C1 segment of cervical spinal cord (tissue), 14 donors: Measurements from ENCODE around the gene UNC5CL.

Source experiments
- DNase-seq, 14 donors: peaks; one replicate each; lab custom pipeline; 2025; lab: John Stamatoyannopoulos, UW

UNC5CL gene

DNA sequence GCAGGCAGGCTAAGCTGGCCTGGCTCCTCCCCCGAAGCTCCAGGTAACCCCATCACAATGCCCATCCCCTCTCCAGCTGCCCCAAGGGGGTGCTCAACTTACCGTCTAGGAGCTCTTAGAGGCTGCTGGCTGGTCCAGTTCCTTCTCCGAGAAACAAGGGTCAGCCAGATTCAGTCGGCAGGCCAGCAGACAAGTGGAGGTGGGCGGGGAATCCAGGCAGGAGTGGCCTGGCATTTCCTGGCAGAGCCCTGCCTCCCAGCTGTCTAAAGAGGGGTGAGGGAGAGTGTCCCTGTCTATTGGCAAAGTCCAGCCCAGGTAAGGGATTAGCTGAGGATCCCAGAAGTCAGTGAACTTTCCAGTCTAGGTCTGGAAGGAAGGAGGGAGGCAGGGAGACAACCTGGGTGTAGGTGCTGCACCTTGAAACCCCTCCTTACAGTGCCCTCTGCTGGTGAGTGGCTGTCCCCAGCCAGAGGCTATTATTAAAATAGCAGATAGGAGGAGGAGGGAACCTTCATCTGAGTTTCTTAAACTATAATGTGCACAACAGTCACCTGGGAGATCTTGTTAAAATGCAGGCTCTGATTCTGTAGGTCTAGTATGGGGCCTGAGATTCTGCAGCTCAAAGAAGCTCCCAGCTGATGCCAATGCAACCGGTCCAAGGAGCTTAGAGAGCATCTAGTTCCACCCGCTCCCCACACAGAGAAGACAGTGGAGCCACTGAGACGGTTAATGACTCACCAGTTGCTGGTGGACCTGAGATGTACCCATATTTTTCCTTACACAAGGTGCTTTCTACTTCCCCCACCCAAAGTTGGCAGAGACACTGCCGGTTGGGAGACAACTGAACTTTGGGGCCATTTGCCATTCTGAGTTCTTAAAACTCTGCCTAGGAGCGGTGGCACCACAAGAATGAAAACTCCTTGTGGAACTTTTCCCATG is at the start of gene UNC5CL:
UNC5CL (minus strand) TSS at position 162 of the 939 bp plus-strand sequence. CDS start 4,147 bp downstream, outside the sequence.
- DNase-seq, result no peak

DNA sequence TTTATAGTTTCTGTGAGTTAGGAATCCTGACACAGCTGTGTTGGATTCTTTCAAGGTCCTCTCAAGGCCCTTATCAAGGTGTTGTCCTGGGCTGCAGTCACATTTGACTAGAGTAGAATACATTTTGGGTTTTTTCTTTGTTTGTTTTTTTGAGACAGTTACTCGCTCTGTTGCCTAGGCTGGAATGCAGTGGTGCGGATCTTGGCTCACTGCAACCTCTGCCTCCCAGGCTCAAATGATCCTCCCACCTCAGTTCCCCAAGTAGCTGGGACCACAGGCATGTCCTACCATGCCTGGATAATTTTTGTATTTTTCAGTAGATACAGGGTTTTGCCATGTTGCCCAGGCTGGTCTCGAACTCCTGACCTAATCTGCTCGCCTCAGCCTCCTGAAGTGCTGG is 49.4 kb upstream of the UNC5CL start:
- no peak for DNase-seq

GRCh38 chr6:41085182-41085581 is 46.2 kb upstream of the UNC5CL start:
- DNase-seq, result no peak

GRCh38 chr6:41083072-41083471 is 44.1 kb upstream of the UNC5CL start:
- DNase-seq, result no peak

DNA sequence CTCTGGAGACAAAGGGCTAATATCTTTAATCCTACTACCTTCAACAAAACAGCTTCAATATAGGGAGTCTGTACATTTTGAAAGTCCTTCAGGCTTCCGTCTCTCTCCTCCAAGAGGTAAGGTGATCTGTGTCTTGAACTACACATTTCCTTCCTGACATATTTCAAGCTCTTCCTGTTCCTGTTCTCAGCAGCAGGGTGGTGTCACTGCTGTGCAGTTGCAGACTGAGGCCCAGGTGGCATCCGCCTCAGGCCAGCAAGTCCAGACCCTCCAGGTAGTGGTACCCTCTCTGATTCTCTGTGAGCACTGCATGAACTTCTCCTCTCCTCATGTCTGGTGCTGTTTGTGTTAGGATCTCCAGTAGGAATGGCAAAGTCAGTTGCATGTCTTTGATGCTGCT is 41.6 kb upstream of the UNC5CL start:
- DNase-seq, result no peak

- DNase-seq, result no peak
Observed at GRCh38 chr6:41079080-41079479, 40.1 kb upstream of the UNC5CL start.

GRCh38 chr6:41078101-41078500 is 39.1 kb upstream of the UNC5CL start:
- DNase-seq, result no peak

GRCh38 chr6:41077536-41077935 is 38.5 kb upstream of the UNC5CL start:
- peak in 1 of 14 donors; percentile 47 for DNase-seq

DNA sequence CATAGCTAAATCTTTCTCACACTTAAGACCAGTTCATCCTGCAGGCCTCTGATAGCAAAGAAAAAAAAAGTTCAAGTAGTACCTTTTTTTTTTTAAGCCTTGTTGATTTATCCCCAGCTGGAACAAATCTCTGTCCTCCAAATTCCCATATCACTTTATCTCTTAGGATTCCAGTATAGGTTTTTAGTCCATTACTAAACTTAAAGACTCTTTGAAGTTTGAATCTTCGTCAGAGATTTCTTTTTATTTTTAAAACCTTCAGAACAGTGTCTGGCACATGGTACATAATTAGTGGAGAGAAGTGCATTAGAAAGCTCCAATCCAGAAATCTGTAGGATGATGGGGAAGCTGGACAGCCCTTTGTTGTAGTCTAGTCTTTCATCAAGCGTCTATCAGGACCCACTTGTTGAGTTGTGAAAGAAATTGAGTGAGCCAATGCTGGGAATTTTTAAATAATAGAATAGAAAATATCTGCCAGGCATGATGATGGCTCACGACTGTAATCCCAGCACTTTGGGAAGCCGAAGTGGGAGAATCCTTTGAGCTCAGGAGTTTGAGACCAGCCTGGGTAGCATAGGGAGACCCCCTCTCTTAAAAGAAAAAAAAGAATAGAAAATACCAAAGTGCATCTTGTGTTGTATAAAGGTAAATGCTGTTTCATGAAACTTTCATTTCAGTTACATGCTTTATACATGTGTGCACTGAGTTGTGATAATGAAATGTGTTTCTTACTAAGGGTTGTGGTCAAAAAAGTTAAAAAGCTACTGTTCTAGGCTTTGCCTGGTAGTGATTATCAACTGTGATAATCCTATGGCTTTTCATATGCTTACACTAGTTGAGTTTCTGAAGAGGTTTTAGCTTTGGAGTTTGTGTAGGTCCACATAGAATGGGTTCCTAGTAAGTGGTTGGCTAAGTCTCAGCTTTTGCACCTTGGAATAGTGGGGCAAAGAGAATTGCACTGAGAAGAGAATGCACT is 36.9 kb upstream of the UNC5CL start:
- no peak for DNase-seq

DNA sequence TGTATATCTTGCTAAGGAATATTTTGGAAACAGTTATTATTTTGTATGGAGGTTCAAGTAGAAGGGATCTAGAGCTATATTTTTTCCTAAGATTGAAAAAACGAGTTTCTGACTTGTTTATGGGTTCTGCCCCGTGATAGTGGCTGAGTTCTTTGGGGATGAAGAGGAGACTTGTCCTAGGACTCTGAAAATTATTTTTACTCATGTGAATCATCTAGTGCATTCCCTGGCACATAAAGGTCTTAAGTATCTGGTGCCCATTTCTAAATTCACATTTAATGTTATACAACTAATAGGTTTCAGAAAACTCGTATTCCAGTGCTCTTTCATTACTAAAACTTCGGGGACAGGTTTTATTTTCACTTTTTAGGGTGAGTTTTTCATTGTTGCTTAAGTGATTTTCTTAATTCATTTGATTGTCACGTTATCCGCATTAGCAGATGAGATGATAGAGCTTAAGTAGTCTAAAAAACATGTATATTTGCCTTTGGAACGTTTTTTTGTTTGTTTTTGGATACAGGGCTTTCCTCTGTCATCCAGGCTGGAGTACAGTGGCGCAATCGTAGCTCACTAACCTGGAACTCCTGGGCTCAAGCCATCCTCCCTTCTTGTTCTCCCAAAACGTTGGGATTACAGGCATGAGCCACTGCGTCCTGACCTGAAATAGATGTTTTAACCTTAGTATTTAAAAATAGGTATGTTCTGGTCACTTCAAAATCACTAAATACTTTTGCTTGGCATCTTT is 35.8 kb upstream of the UNC5CL start:
- peak in 1 of 14 donors; percentile 6 for DNase-seq

- no peak for DNase-seq
Observed at GRCh38 chr6:41073968-41074691, 35.1 kb upstream of the UNC5CL start.

GRCh38 chr6:41073203-41073967 is 34.4 kb upstream of the UNC5CL start:
- peak in 13 of 14 donors; percentile 17 to 80 (median 66) for DNase-seq

- peak in 6 of 14 donors; percentile 100 for DNase-seq
Observed at GRCh38 chr6:41072836-41073202, 33.8 kb upstream of the UNC5CL start, which contains the start of gene NFYA. Gene NFYA (plus strand): TSS chr6:41072974. CDS start chr6:41079090, 6,116 bp downstream.

DNA sequence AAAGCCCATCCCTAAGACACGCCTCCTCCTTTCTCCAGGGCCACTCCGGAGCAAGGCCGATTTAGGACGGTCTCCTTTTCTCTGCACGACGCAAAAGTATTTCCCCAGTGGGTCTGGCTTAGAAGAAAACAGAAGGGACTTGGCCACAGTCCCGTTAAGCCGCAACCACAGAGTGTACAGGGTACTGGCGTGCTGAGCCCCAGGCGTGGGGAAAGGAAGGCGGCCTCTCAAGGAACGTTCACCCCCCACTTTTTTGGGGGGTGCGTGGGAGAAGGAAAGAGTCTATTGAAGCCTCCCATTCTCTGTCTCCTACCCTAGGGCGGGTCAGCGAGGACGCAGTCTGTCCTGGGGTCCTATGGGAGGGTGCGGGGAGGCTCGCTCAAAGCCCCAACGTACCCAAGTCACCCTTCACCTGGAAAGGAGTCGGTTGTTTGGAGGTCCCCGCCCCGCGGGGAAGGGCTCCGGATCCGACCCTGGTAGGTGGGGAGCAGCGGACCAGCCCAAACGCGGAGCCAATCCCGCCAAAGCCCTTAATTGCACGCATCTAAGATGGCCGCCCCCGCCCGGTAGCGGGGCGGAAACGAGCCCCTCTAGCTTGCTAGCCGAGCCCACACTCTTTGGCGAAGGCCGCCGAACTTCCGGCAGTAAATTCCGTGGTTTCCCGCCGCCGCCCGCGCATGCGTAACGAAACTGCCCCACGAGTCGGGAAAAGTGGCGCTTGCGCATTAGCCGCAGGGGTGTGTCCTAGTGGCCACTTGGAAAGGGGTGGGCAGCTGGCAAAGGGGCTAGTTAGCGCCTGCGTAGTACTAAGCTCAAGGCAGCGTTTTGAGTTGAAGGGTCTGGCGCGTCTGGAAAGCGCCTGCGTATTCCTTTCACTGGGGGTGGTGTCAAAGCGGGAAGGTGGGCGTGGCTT is 33.2 kb upstream of the UNC5CL start, which contains the start of gene OARD1:
OARD1 (minus strand) TSS at position 434 of the 913 bp plus-strand sequence. CDS start 722 bp downstream, outside the sequence.
- DNase-seq, result peak; percentile 98 to 100 (median 100)

DNA sequence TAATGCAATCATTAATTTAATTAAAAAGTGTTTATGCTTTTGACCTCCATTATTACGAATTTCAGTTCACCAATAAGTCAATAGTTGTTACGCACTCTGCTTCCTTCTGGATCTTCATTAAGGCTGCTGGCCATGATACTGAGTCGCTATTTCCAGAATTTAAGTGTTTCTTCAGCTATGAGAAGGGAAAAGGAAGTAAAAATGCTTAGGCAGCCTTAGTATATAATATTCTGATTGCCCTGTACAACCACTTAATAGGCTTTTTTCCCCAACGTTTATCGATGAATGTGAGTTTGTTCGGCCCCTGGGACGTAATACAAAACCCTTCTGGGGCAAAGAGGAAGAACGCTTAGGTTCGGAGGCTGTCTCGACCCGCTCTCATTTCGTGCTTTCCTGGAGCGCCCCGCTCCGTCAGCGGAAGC is 32.5 kb upstream of the UNC5CL start:
- DNase-seq, result no peak

GRCh38 chr6:41066867-41067304 is 27.9 kb upstream of the UNC5CL start:
- peak in 8 of 14 donors; percentile 6 to 56 (median 40) for DNase-seq

- DNase-seq, result no peak
Observed at GRCh38 chr6:41065550-41066026, 26.6 kb upstream of the UNC5CL start.

- DNase-seq, result no peak
Observed at GRCh38 chr6:41064841-41065240, 25.8 kb upstream of the UNC5CL start.
